Renal cortical epithelial cell (primary cell): Measurements from ENCODE around the gene CYB5RL. TPM values are rescaled to one million over a fixed set of nuclear protein-coding genes. Genes with fewer than 3 reads are reported as not detected.
"Not testable (repeated sequence)": the region's sequence is repeated elsewhere in the genome, so short reads cannot be mapped to it uniquely, and the experiment has no call there.

Experiments used
- DNase-seq: peaks from one replicate; pipeline ENCODE4 v3.0.0-alpha.2; 2011; ENCODE audit warnings: low read depth
- total RNA-seq: library from RNA; depleted of rRNA; stranded (reverse); fragments of >200 nt; gene quantifications from 2 replicates; pipeline ENCODE4 v1.2.3, GENCODE V29; 2014

CYB5RL gene, protein sequence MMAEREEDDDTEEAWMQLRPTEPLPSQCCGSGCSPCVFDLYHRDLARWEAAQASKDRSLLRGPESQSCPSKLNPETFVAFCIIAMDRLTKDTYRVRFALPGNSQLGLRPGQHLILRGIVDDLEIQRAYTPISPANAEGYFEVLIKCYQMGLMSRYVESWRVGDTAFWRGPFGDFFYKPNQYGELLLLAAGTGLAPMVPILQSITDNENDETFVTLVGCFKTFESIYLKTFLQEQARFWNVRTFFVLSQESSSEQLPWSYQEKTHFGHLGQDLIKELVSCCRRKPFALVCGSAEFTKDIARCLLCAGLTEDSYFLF
- total RNA-seq, result 2.6 and 6.0 TPM in 2 replicates

DNA sequence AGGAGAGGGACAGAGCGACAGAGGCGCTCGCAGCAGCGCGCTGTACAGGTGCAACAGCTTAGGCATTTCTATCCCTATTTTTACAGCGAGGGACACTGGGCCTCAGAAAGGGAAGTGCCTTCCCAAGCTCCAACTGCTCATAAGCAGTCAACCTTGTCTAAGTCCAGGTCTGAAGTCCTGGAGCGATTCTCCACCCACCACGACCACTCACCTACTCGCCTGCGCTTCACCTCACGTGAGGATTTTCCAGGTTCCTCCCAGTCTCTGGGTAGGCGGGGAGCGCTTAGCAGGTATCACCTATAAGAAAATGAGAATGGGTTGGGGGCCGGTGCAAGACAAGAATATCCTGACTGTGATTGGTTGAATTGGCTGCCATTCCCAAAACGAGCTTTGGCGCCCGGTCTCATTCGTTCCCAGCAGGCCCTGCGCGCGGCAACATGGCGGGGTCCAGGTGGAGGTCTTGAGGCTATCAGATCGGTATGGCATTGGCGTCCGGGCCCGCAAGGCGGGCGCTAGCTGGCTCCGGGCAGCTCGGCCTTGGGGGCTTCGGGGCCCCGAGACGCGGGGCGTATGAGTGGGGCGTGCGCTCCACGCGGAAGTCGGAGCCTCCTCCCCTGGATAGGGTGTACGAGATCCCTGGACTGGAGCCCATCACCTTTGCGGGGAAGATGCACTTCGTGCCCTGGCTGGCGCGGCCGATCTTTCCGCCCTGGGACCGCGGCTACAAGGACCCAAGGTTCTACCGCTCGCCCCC is at the start of gene CYB5RL, which contains the start of gene MRPL37:
CYB5RL (minus strand) TSS at position 266 of the 754 bp plus-strand sequence. CDS start 4,414 bp downstream, outside the sequence.
MRPL37 (plus strand) TSS at position 403 of the 754 bp plus-strand sequence; CDS start at position 480, 77 bp downstream.
- DNase-seq, result peak; percentile 95

DNA sequence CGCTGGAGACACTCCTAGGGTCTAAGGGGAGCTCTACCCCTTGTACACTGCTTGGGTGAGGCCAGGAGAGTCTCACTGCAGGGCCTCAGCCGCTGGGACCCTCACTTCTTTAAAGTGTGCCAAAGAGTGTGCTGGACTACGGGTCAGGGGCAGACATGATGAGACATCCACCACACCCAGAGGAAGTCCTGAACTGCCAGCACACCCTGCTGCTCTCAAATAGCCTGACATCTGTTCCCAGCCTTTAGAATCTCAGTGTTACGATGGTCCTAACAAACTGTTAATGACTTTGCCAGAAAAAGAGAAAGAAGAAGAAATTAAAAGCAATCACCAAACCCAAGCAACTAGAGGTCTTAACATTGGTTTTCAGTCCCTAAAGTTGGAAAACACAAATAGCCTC is 49.1 kb upstream of the CYB5RL start:
- DNase-seq, result no peak

DNA sequence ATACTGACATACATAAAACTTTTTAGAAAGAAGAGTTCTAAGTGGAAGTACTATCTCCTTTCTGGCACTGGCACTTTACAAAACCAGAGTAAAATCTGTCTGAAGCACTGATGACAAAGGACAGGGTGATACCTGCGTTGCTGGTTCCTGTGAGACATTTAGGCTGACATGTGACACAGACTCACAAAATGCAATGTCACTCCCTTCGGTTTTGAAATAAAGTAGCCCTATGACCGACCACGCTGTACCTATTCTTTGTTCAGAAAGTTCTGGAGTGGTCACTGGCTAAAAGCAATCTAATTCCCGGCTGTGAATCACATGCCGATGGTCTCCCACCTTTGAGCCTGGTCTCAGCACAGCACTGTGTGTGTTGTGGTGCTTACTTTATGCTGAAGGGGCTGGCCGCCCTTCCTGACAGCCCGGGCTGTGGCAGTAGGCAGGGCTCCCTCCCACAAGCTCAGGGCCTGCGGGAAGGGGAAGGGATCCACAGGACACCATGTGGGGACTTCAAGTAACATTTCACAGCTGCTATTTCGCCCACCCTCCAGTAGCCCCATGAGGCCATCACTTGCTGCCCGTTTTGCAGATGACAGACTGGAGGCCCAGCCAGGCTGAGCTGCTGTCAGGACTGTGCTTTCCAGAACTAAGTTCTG is 48.2 kb upstream of the CYB5RL start:
- no peak for DNase-seq

DNA sequence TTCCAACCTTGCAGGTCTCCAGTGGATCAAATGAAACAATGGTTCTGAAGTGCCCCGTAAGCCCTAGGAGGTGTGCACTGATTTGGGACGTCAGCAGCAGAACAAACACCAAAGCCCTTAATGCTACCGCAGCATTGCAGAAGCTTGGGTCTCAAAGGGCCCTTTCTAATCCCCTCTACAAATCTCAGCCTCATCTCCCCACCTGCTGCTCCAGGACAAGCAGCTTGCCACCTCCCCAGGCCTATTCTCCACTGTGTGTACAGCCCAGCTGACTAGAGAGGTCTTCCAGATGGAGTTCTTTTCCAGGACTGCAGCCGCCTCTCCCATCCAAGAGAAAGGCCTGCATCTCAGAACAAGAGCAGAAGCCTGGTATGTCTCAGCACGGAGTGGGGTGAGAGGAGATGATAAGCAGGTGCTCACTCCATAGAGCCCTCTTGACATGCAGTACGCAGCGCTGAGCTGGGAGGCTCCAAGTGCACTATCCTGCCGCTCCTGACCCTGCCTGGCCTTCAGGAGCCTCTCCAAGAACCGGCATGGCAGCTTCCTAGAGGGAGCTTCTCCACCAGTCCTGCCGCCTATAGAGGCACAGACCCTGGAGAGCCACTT is 46.4 kb upstream of the CYB5RL start:
- no peak for DNase-seq

DNA sequence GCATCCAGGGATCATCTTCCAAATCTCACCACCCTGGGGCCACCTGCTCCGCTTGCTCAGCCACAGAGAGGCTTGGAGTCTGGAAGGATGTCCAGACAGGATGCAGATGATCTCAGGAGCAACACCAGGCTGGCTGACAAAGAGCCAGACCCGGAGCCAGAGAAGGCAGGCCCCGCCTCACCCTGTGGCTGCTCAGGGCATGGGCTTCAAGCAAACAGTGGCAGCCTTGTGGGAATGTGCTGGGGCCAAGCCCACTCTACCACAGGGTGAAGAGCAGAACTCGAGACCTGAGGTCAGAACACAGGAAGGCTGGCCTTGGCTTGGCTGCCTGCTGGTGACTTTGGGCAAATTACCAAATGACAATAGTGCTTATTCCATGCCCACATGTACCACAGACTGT is 45.7 kb upstream of the CYB5RL start:
- no peak for DNase-seq

DNA sequence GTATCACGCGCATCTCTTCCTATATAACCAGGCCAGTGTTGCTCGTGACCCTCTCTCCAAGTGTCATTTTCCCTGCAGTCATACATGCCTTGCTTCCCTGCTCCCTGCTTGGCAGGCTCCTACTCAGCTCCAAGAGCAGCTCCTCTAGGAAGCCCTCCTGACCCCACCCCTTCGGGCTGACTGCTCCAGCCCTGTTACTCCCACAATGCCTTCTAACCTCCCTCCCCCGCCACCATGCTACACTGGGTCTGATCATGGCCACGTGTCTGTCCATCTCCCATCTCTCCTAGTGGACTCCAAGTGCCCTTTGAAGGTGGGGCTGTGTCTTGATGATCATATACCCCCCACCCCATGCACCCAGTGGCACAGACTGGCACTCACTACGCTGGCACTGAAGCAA is 44.8 kb upstream of the CYB5RL start:
- no peak for DNase-seq

DNA sequence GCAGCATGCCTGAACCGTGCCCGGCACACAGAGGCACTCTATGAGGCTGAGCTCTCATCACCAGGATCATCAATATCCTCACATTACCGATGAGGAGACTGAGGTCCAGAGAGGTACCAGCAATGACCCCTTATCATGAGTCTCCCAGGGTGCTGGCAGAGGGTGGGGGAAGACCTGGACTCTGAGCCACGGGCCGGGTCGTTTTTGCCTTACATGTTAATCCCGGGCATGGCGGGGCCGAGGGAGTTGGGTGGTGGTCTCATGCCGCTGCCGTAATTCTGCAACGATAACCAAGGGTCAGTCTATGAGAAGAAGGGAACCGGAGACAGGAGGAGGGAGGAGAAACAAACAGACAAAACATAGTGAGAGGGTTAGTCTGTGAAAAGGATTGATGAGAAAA is 43.2 kb upstream of the CYB5RL start:
- no peak for DNase-seq

DNA sequence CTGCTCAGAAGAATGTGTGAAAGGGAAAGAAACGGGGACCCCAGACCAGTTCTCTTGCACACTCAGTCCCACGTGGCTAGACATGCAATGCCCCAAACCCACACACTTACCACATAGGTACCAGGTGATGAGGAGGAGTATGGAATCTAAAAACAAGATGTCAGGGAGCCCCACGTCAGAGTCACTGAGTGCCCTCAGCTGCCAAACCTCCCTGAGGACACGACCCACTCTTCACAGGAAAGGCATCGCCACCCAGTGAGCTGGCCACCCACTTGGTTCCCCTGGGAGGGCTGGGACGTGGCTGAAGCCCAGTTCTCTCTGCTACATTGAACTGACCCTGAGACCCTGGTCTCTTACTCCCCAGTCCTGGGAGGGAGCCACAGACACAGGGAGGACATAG is 41.5 kb upstream of the CYB5RL start:
- DNase-seq, result no peak

DNA sequence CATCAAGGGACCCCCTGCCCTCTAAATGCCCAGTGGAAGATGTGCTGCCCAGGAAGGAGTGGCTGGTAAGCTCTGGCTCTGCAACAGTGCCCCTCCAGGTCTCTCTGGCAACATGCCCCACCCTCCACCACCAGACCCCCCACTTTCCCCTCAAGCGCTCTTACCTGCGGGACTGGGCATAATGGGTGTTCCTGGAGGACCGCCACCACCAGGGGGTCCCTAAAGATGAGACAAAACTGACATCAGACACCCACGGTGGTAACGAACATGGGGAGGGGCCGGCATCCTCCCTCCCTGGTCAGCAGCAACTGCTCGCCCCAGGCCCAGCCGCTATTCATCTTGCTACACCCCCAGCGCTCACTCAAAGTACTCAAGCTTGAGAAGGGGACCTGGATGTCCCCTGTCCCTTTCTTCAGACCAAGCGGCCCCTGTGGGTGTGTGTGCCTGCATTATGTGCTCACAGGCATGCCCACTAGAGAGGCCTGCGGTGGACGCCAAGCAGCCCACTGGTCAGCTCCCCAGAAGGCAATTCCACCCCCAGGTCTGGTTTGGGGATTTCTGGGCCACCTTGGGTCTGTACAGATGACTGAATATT is 41.0 kb upstream of the CYB5RL start:
- no peak for DNase-seq

DNA sequence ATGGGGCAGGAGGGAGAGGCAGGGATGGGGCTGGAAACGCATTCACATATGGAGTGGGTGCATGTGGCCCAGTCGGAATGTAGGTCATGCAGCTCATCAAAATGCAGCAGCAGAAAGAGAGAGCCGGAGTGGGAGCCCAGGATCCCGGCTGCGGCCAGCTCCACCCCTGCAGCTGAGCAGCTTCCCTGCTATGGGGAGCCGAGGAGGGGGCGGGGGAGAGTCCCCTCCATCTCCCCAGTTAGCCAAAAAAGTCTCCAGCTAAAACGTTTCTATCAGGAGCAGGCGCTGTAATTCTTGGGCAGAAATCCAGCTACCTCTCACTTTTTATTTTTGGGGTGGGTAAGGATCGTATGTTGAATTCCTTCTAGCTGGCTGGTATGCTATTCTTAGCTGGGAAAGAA is 39.8 kb upstream of the CYB5RL start:
- DNase-seq, result no peak

DNA sequence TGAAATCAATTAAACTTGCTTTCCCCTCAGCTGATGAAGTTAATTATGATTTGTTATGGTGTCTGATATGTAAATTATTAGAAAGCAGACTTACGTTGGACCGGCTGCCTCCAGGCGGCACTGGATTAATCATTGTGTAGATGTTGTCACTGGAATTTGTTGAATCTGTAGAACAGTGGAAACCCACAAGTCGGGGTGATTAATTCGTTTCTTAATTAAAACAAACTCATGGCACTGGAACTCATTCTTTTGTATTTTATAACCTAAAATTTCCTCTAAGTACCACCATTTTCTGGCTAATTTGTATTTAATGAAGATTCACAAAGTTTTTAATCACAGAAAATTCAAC is 39.2 kb upstream of the CYB5RL start:
- DNase-seq, result peak; percentile 49

DNA sequence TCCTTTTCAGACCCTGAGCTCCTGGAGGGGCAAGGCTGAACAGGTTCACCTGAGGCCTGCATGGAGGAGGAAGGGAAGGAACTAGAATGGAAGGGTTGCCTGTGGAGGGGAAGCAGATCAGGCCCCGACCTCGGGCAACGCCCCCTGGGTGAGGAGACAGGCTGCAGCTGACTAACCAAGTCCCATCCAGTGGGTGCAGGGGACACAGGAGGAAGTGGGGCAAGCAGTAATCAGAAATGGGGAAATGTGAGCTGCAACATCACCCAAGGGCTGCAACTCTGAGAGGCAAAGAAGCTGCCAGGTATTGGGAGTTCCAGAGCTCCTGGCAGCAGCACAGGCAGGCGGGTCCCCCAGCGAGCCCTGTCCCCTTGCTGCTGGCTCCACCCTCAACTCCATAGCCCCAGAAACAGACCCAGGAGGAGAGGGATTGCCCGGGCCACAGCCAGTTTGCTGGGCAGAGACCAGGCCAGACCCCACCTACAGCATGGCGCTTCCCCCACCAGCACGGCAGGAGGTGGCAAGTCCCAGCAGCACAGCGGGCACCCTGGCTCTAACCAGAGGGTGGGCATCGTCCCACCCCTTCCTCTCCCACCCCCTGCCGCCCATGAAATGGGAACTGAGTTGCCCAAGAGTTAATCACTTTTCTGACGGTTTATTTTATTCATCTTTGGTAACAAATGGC is 38.7 kb upstream of the CYB5RL start:
- DNase-seq, result no peak

DNA sequence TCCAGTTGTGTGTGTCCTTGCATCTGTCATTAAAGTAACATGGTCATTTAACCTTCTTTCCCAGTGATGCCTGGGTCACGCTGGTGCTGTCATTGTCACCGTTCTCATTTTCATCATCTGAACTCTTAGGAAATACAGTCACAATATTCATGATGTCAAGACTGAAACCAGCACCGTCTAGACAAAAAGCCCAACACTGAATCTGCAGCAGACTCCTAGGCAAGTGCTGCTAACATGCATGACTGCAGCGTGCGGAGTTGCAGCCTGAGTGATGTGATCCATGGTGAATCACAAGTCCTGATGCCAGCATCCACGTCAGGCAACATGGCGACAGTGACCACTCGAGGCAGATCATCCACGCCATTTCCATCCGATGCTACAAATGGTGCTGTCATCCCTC is 37.8 kb upstream of the CYB5RL start:
- no peak for DNase-seq

DNA sequence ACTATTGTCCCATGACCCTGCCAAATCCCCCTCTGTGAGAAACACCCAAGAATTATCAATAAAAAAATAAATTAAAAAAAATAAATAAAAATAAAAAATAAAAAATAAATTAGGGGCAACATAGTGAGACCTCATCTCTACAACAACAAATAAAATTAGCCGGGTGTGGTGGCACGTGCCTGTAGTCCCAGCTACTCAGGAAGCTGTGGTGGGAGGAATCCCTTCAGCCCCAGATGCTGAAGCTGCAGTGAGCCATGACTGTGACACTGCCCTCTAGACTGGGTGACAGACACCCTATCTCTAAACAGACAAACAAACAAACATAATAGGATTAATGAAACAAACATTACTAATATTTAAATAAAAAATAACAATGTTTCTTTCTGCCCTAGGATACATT is 34.5 kb upstream of the CYB5RL start:
- DNase-seq, result no peak

DNA sequence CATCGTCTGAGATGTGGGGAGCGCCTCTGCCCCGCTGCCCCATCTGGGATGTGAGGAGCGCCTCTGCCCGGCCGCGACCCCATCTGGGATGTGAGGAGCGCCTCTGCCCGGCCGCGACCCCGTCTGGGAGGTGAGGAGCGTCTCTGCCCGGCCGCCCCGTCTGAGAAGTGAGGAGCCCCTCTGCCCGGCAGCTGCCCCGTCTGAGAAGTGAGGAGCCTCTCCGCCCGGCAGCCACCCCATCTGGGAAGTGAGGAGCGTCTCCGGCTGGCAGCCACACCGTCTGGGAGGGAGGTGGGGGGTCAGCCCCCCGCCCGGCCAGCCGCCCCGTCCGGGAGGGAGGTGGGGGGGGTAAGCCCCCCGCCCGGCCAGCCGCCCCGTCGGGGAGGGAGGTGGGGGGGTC is 33.4 kb upstream of the CYB5RL start:
- not testable (repeated sequence) for DNase-seq

DNA sequence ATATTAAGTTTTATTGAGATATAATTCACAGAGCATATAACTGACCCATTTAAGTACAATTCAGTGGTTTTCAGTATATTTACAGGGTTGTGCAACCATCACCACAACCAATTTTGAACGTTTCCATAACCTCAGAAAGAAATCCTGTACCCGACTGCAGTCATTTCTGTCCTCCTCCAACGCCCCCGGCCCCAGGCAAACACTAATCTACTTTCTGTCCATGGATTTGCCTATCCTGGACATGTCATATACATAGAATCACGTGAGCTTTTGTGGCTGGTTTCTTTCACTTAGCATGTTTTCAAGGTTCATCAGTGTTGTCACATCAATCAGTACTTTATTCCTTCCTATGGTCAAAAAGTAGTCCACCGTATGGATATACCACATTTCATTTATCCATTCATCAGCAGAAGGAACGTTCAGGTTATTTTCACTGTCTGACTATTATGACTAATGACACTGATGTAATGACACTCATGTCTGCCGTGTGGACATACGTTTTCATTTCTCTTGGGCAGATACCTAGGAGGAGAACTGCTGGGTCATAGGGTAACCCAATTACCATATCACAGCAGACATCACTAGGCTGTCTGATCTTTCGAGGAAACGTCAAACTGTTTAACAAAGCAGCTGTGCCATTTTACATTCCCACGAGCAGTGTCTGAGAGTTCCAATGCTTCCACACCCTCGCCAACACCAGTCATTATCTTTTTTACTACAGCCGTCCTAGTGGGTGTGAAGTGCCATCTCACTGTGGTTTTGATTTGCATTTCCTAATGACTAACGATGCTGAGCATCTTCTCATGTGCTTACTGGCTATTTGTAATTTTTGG is 30.9 kb upstream of the CYB5RL start:
- no peak for DNase-seq

DNA sequence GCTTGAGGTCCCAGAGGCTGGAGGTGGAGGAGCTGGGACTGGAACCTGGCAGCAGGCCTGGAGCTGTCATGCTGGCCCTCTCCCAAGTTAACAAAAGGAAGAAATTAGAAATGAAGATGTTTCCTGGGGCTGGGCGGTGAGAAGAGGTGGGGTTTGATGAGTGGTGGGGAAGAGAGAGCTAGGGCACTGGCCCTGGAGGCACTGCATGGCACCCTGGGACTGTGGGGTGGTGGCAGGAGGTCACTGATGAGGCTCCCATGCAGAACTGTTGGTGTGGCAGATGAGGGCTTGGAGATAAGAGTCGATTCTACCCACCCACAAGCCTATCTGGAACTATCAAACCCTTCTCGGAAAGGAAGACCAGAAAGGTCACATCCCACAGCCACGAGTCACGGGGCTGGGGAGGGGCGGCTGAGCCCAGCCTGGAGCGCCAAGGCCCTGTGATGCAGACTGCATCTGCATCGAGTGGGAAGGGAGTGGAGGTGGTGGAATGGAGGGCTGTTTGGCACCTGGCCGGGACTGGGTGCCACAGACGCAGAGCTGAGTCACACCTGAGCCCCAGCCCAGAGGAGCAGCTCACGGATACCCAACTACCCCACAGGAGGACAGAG is 29.6 kb upstream of the CYB5RL start:
- peak; percentile 47 for DNase-seq

DNA sequence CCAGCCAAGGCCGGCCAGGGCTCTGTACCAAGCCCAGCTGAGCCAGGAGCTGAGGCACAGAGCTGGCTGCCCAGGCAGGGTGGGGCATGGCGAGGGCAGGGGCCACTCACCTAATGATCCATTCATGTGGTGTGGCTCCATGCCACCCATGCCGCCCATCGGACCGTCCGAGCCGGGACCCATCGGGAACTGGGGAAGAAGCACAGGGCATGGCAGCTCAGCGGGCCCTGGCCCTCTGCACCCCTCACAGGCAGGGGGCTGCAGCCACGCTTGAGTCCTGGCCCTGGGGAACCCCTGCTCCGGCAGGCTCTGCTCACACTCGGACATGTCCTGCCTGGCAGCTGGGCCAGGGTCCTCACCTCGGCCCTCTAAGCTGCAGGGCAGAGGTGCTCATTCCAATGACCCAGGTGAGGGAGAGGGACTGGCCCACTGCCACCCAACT is 28.8 kb upstream of the CYB5RL start:
- DNase-seq, result no peak

DNA sequence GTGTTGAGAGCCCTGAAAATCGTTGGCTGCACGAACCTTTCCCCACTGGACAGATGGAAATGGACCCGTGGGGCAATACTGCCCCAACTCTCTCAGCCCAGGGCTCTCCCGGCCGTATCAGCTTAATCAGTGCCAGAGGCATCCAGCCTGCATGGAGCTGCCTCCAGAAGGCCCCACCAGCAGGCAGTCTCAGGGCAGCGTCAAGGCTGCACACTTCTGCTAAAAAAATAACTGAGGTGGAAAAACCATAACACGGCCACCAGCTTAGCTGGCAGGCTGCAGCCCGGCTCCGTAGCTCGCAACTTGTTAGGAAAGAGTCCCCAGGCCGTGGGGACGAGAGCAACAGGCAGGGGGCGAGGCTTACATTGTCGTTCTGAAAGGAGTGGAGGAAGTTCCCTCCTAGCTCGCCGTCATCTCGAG is 28.1 kb upstream of the CYB5RL start:
- DNase-seq, result peak; percentile 40

DNA sequence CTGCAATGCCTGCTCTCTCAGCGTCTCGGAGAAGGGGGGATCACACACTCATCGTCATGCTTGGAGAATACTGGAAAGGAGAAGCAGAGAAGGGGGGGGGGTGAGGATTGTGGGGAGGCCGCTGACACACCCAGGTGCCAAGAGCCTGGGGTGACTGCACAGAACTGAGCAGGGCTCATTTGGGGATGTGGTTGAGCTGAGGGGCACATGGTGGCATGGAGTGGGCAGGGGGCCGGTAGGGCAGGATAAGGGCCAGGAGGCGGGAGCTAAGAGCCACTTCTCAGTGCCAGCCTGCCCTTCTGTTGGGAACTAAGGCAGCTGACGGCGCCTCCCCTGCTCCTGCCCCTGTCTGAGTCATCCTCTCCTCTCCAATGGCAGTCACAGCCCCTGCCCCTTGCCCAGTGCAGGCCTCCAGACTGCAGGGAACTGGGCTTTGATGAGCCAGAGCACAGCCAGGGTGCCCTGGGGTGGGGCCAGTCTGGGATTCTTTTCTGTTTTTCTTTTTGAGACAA is 27.3 kb upstream of the CYB5RL start:
- peak; percentile 79 for DNase-seq
